Mucosa of stomach (tissue), 1 donor: ENCODE results near the gene ZNF385D.

Experiments
- H3K27me3 ChIP-seq: one replicate; pipeline ENCODE4 v1.7.0; 2013; ENCODE audit warnings: mild to moderate bottlenecking, low read length; ENCODE audit not compliant: control insufficient read depth, insufficient read depth
- H3K36me3 ChIP-seq: one replicate; pipeline ENCODE4 v1.7.0; 2013; ENCODE audit warnings: low read length; ENCODE audit not compliant: control insufficient read depth, insufficient read depth
- H3K4me1 ChIP-seq: one replicate; pipeline ENCODE4 v1.7.0; 2013; ENCODE audit warnings: mild to moderate bottlenecking, low read length; ENCODE audit not compliant: control insufficient read depth, insufficient read depth
- H3K4me3 ChIP-seq: one replicate; pipeline ENCODE4 v1.7.0; 2013; ENCODE audit warnings: low read length
- H3K9ac ChIP-seq: one replicate; pipeline ENCODE4 v1.7.0; 2013; ENCODE audit warnings: mild to moderate bottlenecking, low read length, moderate library complexity
- H3K9me3 ChIP-seq: one replicate; pipeline ENCODE4 v1.7.0; 2013; ENCODE audit warnings: mild to moderate bottlenecking, low read length, moderate library complexity; ENCODE audit not compliant: control insufficient read depth
- donor health status: Pancreatic carcinoma.

The ZNF385D gene

GRCh38 chr3:21747376-21747775 is 3.6 kb downstream of the ZNF385D start:
- Histone ChIP-seq H3K4me3 (no peak overlapping the region), H3K4me1 (no peaks in the 10 kb centered on the region), H3K9ac (no peak overlapping the region)

DNA sequence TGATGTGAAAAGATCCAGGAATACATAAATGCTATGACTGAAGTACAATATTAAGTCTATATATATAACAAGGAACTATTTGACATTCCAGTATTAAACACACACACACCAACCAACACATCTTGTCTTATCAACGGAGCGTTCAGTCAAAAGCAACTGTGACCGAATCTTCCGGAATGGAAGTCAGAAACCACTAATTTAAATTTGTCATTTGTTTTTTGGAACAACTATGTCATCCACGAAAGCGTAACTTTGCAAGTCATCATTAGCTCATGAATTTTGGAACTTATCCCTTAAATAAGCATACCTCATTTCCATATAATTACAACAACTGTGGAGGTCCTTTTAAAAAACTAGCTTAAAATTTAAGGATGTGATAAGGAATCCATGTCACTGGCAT is 5.0 kb downstream of the ZNF385D start:
- Histone ChIP-seq H3K27me3 (peaks cover 15% of the 10 kb centered on the region), H3K9ac (no peak overlapping the region), H3K4me1 (no peaks in the 10 kb centered on the region), H3K4me3 (no peak overlapping the region), H3K36me3 (no peaks in the 10 kb centered on the region), H3K9me3 (no peaks in the 10 kb centered on the region)

More at GRCh38 chr3:21747376-21747775, 3.6 kb downstream of the ZNF385D start:
- Histone ChIP-seq H3K36me3 (no peaks in the 10 kb centered on the region), H3K9me3 (no peaks in the 10 kb centered on the region), H3K27me3 (peaks cover 15% of the 10 kb centered on the region)

DNA sequence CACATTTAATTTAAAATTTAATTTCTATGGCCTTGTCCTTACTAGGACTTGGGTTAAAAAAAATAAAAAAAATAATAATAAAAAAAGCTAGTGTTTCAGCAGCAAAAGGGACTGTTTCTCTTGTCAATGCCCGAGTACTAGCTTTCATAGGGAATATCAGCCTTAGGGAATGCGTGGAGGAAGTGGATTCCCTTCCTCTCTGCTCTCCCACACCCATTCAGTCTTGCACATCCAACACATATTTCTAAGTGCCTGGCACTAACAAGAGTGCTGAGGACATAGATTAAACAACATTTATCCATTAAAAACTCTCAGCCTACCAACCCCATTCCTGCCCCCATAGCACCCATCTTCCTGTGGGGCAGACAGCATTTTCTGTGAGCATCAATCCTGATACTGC is 6.2 kb downstream of the ZNF385D start:
- Histone ChIP-seq H3K9me3 (no peaks in the 10 kb centered on the region), H3K4me1 (no peaks in the 10 kb centered on the region), H3K27me3 (peaks cover 4% of the 10 kb centered on the region), H3K36me3 (no peaks in the 10 kb centered on the region), H3K9ac (no peak overlapping the region), H3K4me3 (no peak overlapping the region)

- H3K9me3 ChIP-seq = no peaks in the 10 kb centered on the region
- H3K27me3 ChIP-seq = no peaks in the 10 kb centered on the region
- H3K36me3 ChIP-seq = no peaks in the 10 kb centered on the region
- no peak overlapping the region for H3K4me3 ChIP-seq
- no peak overlapping the region for H3K9ac ChIP-seq
- no peaks in the 10 kb centered on the region for H3K4me1 ChIP-seq
These were observed 11.9 kb downstream of the ZNF385D start for GRCh38 chr3:21738935-21739702.

GRCh38 chr3:21738283-21738682 is 12.7 kb downstream of the ZNF385D start:
- no peaks in the 10 kb centered on the region for H3K36me3 ChIP-seq
- H3K27me3 ChIP-seq = no peaks in the 10 kb centered on the region
- H3K9me3 ChIP-seq = no peaks in the 10 kb centered on the region
- H3K4me1 ChIP-seq = no peaks in the 10 kb centered on the region
- no peak overlapping the region for H3K9ac ChIP-seq
- H3K4me3 ChIP-seq = no peak overlapping the region

DNA sequence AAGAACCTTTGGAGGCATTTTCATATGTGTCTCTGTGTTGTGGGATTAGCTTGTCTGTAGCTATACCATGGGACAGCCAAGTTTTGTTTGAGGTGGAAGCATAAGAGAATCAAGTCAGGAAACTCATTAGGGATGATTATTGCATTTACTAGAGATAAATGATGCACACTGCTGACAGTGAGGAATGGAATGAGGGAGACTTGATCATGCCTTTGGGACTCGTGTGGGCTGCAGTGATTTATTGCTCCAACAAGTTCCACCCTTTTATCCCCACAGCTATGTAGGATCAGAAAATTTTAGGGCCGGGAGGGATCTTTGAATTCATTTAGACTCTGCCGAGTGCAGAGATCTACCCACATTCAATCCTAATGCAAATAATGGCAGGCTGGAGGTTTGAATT is 16.3 kb downstream of the ZNF385D start:
- Histone ChIP-seq H3K27me3 (no peaks in the 10 kb centered on the region), H3K4me1 (no peaks in the 10 kb centered on the region), H3K36me3 (no peaks in the 10 kb centered on the region), H3K9me3 (no peaks in the 10 kb centered on the region), H3K9ac (no peak overlapping the region), H3K4me3 (no peak overlapping the region)

- no peaks in the 10 kb centered on the region for H3K36me3 ChIP-seq
- H3K9ac ChIP-seq = no peak overlapping the region
- H3K4me1 ChIP-seq = no peaks in the 10 kb centered on the region
- H3K9me3 ChIP-seq = no peaks in the 10 kb centered on the region
- H3K27me3 ChIP-seq = no peaks in the 10 kb centered on the region
- H3K4me3 ChIP-seq = no peak overlapping the region
These were observed 21.0 kb downstream of the ZNF385D start for GRCh38 chr3:21729888-21730459.

DNA sequence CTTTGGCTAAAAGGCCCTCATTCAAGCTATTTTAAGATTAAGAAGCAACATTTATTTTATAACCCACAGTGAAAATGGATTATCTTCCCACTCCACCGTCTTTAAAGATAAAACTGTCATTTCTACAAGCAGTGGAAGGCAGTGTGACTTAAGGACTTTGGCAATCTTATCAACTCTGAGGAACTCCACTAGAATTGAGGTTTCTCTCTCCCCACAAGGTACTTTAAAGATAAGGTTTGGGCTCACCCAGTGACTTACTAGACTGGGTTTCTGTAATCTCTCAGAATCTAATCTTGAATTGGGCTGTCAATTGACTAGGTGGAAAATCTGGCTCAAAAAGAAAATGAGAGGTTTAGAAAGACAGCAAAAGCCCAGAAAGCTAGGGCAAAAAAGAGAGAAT is 21.7 kb downstream of the ZNF385D start:
- Histone ChIP-seq H3K4me1 (no peaks in the 10 kb centered on the region), H3K36me3 (no peaks in the 10 kb centered on the region), H3K4me3 (no peak overlapping the region), H3K9ac (no peak overlapping the region), H3K9me3 (no peaks in the 10 kb centered on the region), H3K27me3 (no peaks in the 10 kb centered on the region)

DNA sequence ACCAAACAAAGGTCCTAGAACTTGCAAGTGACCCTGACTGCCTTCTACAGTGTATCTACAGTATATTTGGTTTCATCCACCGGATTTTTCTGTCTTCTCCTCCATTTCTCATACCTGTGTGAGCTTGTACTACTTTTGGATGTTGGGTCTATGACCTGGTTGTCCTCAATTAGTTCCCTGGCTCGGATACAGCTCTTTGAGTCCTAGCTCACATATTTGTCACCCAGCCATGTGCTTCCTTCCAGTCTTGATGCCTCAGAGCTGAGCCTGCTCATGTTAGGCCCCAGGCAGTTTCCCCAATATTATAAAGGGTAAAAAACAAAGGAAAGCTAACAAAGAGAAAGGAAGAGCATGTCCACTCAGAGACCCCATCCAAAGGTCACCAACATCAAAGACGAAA is 28.2 kb downstream of the ZNF385D start:
- Histone ChIP-seq H3K27me3 (no peaks in the 10 kb centered on the region), H3K9me3 (no peaks in the 10 kb centered on the region), H3K4me3 (no peak overlapping the region), H3K4me1 (no peaks in the 10 kb centered on the region), H3K9ac (no peak overlapping the region), H3K36me3 (no peaks in the 10 kb centered on the region)

GRCh38 chr3:21722301-21722700 is 28.7 kb downstream of the ZNF385D start:
- no peaks in the 10 kb centered on the region for H3K9me3 ChIP-seq
- no peaks in the 10 kb centered on the region for H3K36me3 ChIP-seq
- H3K27me3 ChIP-seq = no peaks in the 10 kb centered on the region
- H3K4me1 ChIP-seq = no peaks in the 10 kb centered on the region
- no peak overlapping the region for H3K9ac ChIP-seq
- H3K4me3 ChIP-seq = no peak overlapping the region

GRCh38 chr3:21718943-21719591 is 31.9 kb downstream of the ZNF385D start:
- H3K27me3 ChIP-seq = no peaks in the 10 kb centered on the region
- no peaks in the 10 kb centered on the region for H3K36me3 ChIP-seq
- H3K4me3 ChIP-seq = no peak overlapping the region
- no peak overlapping the region for H3K9ac ChIP-seq
- no peaks in the 10 kb centered on the region for H3K4me1 ChIP-seq
- no peaks in the 10 kb centered on the region for H3K9me3 ChIP-seq

DNA sequence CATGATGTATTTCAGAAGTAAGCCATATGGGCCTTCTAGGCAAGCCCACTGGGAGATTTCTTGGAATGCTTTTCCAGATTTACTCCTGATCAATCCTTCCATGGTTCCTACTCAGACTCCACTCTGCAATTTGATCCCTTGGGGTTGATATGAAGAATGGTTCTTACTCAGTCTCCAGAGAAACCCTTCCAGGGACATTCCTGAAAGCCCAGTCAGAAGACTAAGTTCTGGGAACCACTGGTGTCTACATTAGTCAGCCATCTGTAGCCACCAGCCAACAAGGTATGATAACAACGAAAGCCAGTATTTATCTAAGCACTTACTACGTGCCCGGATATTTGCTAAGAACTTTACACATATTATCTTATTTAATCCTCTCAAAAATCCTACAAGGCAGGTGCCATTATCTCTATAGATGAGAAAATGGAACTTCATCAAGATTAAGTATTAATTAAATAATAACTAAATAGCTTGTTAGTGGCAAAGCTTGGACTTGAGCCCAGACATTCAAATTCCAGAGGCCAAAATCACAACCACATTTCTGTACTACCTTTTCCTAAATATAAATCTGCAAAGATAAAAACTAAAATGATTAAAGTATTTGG is 32.7 kb downstream of the ZNF385D start:
- Histone ChIP-seq H3K9me3 (no peaks in the 10 kb centered on the region), H3K9ac (no peak overlapping the region), H3K27me3 (no peaks in the 10 kb centered on the region), H3K36me3 (no peaks in the 10 kb centered on the region), H3K4me3 (no peak overlapping the region), H3K4me1 (no peaks in the 10 kb centered on the region)
